ENCODE data around the gene ITPR2. TPM values are rescaled to one million over a fixed set of nuclear protein-coding genes. Genes with fewer than 3 reads are reported as not detected.

The ITPR2 gene
- total RNA-seq (2021) (16.2 and 26.0 TPM in 2 replicates), Bru-seq, nascent RNA (percentile 69 among the genes with signal in this experiment), BruChase-seq, experiment 1, labeled RNA remaining after a 2-hour chase (percentile 67 among the genes with signal in this experiment), BruChase-seq, experiment 2, labeled RNA remaining after a 6-hour chase (percentile 62 among the genes with signal in this experiment)
- long read RNA-seq, partial matches to known transcripts = 3 of 5 reads
- long read RNA-seq, other reads (novel, unspliced or antisense) = 2 of 5 reads

DNA sequence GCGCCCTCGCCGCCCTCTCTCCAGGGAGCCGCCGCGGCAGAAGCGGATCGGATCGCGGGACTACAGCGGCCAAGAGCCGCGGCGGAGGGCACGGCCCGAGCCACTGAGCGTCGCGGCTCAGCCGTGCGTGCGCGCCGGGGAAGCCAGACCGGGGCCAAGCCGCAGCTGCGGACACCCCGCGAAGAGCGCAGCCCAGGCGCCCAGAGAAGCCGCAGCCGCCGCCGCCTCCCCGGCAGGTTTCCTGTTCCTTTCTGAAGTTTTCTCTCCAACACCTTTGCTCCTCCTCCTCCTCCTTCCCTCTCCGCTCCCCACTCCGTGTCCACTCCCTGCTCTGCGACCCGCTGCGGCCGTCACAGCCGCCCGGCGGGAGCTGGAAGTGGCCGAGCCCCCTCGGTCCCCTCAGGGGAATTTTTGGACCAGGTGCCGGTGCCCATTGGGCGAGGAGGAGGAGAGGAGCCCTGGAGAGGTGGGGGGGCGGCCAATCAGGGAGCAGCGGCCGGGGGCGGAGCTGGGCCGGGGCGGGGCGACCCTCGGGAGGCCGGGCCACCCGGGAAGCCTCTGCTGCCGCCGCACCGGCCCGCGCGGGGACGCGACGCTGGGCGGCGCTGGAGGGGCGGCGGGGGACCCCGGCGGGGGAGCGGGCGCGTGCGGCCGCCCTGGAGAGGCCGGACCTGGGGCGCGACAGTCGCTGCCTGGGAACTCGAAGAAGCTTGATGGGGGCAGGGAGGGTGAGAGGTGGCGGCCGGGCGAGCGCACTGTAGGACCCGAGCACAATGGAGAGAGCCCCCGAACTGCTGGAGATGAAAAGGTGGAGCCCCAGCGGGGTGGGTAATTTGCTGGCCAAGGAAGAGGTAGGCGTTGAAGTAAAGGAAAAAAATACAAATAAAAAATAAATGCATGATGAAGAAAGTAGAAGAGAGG lies at the start of gene ITPR2:
Gene ITPR2 (minus strand): TSS at position 373 of the 921 bp plus-strand sequence. CDS start 413 bp downstream, outside the sequence.
- peak within 1 kb of the TSS; percentile 97 for H2AFZ ChIP-seq
- ChIA-PET CTCF (interaction anchor here (0.6 to 1.4 kb wide), 9 partner anchors 13 to 1842 kb away, joined by 3 to 8 read pairs (median 5); partner anchors contain the start of gene TM7SF3), POLR2A (ENCODE audit: unreplicated experiment) (interaction anchor here (0.6 to 1.2 kb wide), 11 partner anchors 13 to 1485 kb away, joined by 3 to 10 read pairs (median 5); no protein-coding TSS in a partner anchor)
- DNase-seq = peak; percentile 80 to 99
- TF ChIP-seq, protein P1, sequence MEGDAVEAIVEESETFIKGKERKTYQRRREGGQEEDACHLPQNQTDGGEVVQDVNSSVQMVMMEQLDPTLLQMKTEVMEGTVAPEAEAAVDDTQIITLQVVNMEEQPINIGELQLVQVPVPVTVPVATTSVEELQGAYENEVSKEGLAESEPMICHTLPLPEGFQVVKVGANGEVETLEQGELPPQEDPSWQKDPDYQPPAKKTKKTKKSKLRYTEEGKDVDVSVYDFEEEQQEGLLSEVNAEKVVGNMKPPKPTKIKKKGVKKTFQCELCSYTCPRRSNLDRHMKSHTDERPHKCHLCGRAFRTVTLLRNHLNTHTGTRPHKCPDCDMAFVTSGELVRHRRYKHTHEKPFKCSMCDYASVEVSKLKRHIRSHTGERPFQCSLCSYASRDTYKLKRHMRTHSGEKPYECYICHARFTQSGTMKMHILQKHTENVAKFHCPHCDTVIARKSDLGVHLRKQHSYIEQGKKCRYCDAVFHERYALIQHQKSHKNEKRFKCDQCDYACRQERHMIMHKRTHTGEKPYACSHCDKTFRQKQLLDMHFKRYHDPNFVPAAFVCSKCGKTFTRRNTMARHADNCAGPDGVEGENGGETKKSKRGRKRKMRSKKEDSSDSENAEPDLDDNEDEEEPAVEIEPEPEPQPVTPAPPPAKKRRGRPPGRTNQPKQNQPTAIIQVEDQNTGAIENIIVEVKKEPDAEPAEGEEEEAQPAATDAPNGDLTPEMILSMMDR (conservative IDR thresholded peaks at IDR 0.05) = peak; percentile 51; the same call in 1 of the 2 replicates
- TF ChIP-seq EZH2 (IDR thresholded peaks at IDR 0.05; ENCODE audit: low read depth) = no peak
- H3K4me3 ChIP-seq = peak within 1 kb of the TSS; percentile 83
- intact Hi-C loops (cut with micrococcal nuclease; ENCODE audit: unreplicated experiment) = loop anchor here (1.0 to 10.0 kb wide), 5 partner anchors 88 to 732 kb away; partner anchors contain the start of gene TM7SF3
- H3K27ac ChIP-seq = peak within 1 kb of the TSS; percentile 61
- H3K9me3 ChIP-seq (ENCODE audit: insufficient read depth, low read depth) = no peaks in the 10 kb centered on the region
- H3K27me3 ChIP-seq (ENCODE audit: insufficient read depth, low read depth) = no peaks in the 10 kb centered on the region
- H3K9me2 ChIP-seq (ENCODE audit: insufficient read depth) = no peaks in the 10 kb centered on the region
- H3F3A ChIP-seq (ENCODE audit: insufficient read depth, low read depth) = peaks cover 9% of the 10 kb centered on the region; the same call in 1 of the 2 replicates
- H3K4me2 ChIP-seq = peak within 1 kb of the TSS; percentile 98
- no peaks in the 10 kb centered on the region for H4K20me1 ChIP-seq (ENCODE audit: insufficient read depth)
- BruUV-seq (replicated peaks) = no TSS peak
- no peaks in the 10 kb centered on the region for H3K36me3 ChIP-seq (ENCODE audit: low read depth)
- peaks cover 21% of the 10 kb centered on the region for H3K79me2 ChIP-seq (ENCODE audit: low read depth)
- peaks cover 14% of the 10 kb centered on the region for H3K4me1 ChIP-seq (replicated peaks; ENCODE audit: insufficient read depth)

DNA sequence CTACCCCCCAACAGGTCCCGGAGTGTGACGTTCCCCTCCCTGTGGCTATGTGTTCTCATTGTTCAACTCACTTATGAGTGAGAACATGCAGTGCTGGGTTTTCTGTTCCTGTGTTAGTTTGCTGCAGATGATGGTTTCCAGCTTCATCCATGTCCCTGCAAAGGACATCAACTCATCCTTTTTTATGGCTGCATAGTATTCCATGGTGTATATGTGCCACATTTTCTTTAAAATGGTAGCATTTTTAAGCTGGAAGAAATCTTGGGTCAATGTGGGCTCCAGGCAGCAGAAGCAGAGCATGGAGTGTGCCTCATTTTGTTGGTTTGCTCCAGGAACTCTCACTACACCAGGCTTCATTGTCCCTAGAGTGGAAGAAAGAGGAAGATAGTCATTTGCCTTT lies 47.6 kb upstream of the ITPR2 start:
- no peaks in the 10 kb centered on the region for H3F3A ChIP-seq (ENCODE audit: insufficient read depth, low read depth)
- H3K4me1 ChIP-seq (replicated peaks; ENCODE audit: insufficient read depth) = no peaks in the 10 kb centered on the region
- DNase-seq = no peak
- H3K36me3 ChIP-seq (ENCODE audit: low read depth) = no peaks in the 10 kb centered on the region
- no peaks in the 10 kb centered on the region for H3K27me3 ChIP-seq (ENCODE audit: insufficient read depth, low read depth)
- H3K79me2 ChIP-seq (ENCODE audit: low read depth) = no peaks in the 10 kb centered on the region
- H3K4me3 ChIP-seq = no peak overlapping the region
- no peak overlapping the region for H3K4me2 ChIP-seq
- H3K9me3 ChIP-seq (ENCODE audit: insufficient read depth, low read depth) = no peaks in the 10 kb centered on the region
- no peak overlapping the region for H2AFZ ChIP-seq
- H3K27ac ChIP-seq = no peak overlapping the region
- no peaks in the 10 kb centered on the region for H3K9me2 ChIP-seq (ENCODE audit: insufficient read depth)
- POLR2A ChIA-PET (ENCODE audit: unreplicated experiment) = no interaction called here
- H4K20me1 ChIP-seq (ENCODE audit: insufficient read depth) = no peaks in the 10 kb centered on the region
- no TSS peak for BruUV-seq (replicated peaks)
- TF ChIP-seq EZH2 (IDR thresholded peaks at IDR 0.05; ENCODE audit: low read depth) = no peak
- TF ChIP-seq, protein P1 (conservative IDR thresholded peaks at IDR 0.05) = no peak
- CTCF ChIA-PET = no interaction called here
- intact Hi-C loops (cut with micrococcal nuclease; ENCODE audit: unreplicated experiment) = loop anchor here (10.0 kb wide), 1 partner anchor 176 kb away; no protein-coding TSS in a partner anchor

DNA sequence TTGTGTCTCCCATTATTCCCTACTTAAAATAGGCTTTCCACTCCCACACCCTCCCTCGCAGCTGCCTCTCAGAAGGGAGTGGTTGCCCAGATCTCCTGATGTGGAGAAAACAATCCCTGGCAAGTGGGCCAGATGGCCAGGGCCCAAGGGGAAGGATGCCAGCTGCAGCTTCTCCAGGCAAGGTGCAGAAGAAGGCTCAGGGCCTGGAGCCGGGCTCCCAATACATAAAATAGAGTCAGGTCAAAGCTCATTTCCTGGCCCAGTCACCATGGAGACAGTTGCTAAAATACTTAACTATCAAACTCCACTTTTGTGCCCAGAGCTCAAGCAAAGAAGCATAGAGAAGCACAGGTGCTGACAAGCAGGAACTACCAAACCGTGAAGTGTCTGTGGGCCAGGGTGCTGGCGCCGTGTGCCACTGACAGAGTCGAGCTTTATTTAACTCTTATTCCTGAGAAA lies 45.7 kb upstream of the ITPR2 start:
- no peaks in the 10 kb centered on the region for H4K20me1 ChIP-seq (ENCODE audit: insufficient read depth)
- H3K36me3 ChIP-seq (ENCODE audit: low read depth) = no peaks in the 10 kb centered on the region
- no peak for DNase-seq
- H2AFZ ChIP-seq = no peak overlapping the region
- no peaks in the 10 kb centered on the region for H3K79me2 ChIP-seq (ENCODE audit: low read depth)
- H3K27me3 ChIP-seq (ENCODE audit: insufficient read depth, low read depth) = no peaks in the 10 kb centered on the region
- intact Hi-C loops (cut with micrococcal nuclease; ENCODE audit: unreplicated experiment) = no loop called here
- POLR2A ChIA-PET (ENCODE audit: unreplicated experiment) = no interaction called here
- no peak overlapping the region for H3K4me2 ChIP-seq
- no TSS peak for BruUV-seq (replicated peaks)
- no peaks in the 10 kb centered on the region for H3F3A ChIP-seq (ENCODE audit: insufficient read depth, low read depth)
- H3K9me3 ChIP-seq (ENCODE audit: insufficient read depth, low read depth) = no peaks in the 10 kb centered on the region
- H3K4me1 ChIP-seq (replicated peaks; ENCODE audit: insufficient read depth) = no peaks in the 10 kb centered on the region
- no peak overlapping the region for H3K4me3 ChIP-seq
- CTCF ChIA-PET = interaction anchor here (1.1 kb wide), 1 partner anchor 45 kb away, joined by 5 read pairs; no protein-coding TSS in a partner anchor
- H3K9me2 ChIP-seq (ENCODE audit: insufficient read depth) = no peaks in the 10 kb centered on the region
- no peak overlapping the region for H3K27ac ChIP-seq
- TF ChIP-seq, protein P1 (conservative IDR thresholded peaks at IDR 0.05) = no peak
- TF ChIP-seq EZH2 (IDR thresholded peaks at IDR 0.05; ENCODE audit: low read depth) = no peak

Measured in PC-9 (cell line).